ENCODE data around the gene DRD3.

- TF ChIP-seq CTCF (IDR thresholded peaks at IDR 0.05) (no peak), POLR2A (IDR thresholded peaks at IDR 0.05) (no peak)
These were observed 39.0 kb downstream of the DRD3 start for GRCh38 chr3:114139836-114140235.
